GM12873 (cell line): ENCODE results near the gene EHF.

ENCODE experiments used
- CTCF ChIP-seq: IDR thresholded peaks from 2 replicates; pipeline ENCODE4 v1.5.1; 2012; ENCODE audit warnings: low read depth, mild to moderate bottlenecking, moderate library complexity, low read length, control low read depth; ENCODE audit not compliant: insufficient read depth; ENCODE audit errors: missing control alignments

EHF gene

DNA sequence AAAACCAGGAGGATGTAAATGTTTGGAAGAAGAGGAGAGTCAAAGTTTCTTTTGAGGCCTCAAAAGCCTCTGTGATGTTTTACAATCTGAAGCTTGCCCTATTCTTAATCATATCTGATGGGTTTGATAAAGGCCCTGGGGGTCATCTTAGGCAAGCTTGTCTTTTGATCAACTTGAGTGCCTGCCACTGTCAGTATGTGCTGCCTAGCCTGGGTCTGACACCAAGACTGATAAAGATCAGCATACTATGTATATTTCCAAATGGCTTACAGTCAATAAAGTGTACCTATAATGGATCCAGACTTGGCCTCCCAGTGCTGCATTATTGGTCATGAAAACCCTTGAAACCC is 12.7 kb downstream of the EHF start:
- TF ChIP-seq CTCF = no peak

- TF ChIP-seq CTCF = peak; percentile 14
Observed at GRCh38 chr11:34633990-34634693, 13.2 kb downstream of the EHF start.

DNA sequence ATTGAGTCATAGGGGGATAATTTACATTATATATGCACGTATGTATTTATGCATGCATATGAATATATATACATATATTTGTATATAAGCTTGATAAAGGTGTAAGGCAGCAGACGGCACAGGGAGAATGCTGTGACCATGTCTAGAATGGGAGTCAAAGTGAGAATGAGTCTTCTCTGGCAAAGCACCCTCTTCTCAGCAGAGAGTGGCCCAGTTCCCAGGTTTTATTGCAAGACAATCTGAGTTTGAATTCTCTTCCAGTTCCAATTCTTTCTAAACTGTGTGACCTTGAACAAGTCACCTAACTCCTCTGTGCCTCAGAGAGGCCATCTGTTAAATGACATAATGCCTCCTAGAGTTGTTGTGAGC is 13.8 kb downstream of the EHF start:
- TF ChIP-seq CTCF = no peak

- no peak for TF ChIP-seq CTCF
Observed at GRCh38 chr11:34636127-34636526, 15.2 kb downstream of the EHF start.

- no peak for TF ChIP-seq CTCF
Observed at GRCh38 chr11:34637303-34637702, 16.4 kb downstream of the EHF start.

GRCh38 chr11:34638897-34639296 is 18.0 kb downstream of the EHF start:
- TF ChIP-seq CTCF = no peak

DNA sequence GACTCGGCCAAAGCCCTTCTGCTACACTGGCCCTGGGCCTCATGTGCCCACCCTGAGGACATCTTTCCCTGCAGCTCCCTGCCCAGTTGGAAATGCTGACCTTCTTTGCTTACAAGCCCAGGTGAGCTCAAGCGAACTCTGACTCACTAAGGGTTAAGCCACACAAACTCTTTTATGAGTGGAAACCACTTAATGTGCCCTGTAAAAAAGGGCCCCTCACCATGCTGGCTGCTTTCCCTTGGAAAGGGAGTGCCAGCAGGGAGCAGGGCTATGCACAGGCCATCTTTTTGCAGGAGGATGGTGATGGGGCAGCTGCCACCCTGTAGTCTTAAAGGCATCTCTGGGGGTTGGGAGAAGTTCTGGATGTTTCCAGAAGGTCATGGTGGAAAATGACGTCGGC is 18.7 kb downstream of the EHF start:
- no peak for TF ChIP-seq CTCF
